Measurements from ENCODE around the gene SERPINA12.

Gene SERPINA12

GRCh38 chr14:94540031-94540794 is 30.9 kb upstream of the SERPINA12 start:
- no peaks in the 10 kb centered on the region for H4K20me1 ChIP-seq (ENCODE audit: insufficient read depth, low read length)
- H3K4me1 ChIP-seq (ENCODE audit: insufficient read depth, low read length, severe bottlenecking): no peaks in the 10 kb centered on the region
- no peaks in the 10 kb centered on the region for H3K9me3 ChIP-seq (ENCODE audit: low read length)
- no peak overlapping the region for H3K4me2 ChIP-seq (ENCODE audit: low read length)
- no peak overlapping the region for H2AFZ ChIP-seq (ENCODE audit: low read length)
- H3F3A ChIP-seq (ENCODE audit: insufficient read depth, low read length): no peaks in the 10 kb centered on the region
- H3K9ac ChIP-seq (ENCODE audit: low read length): no peak overlapping the region
- no peak overlapping the region for H3K4me3 ChIP-seq (ENCODE audit: low read depth, low read length, poor library complexity, severe bottlenecking)
- H3K27me3 ChIP-seq (ENCODE audit: insufficient read depth, low read length): no peaks in the 10 kb centered on the region
- no peaks in the 10 kb centered on the region for H3K36me3 ChIP-seq (ENCODE audit: insufficient read depth, low read length)
- no peak overlapping the region for H3K27ac ChIP-seq (ENCODE audit: low read depth, low read length, poor library complexity, severe bottlenecking)
- TF ChIP-seq CTCF (IDR thresholded peaks at IDR 0.05; ENCODE audit: low read length) (no peak), EZH2 (IDR thresholded peaks at IDR 0.05; ENCODE audit: borderline replicate concordance, low read length) (no peak)
- H3K79me2 ChIP-seq (ENCODE audit: insufficient read depth, low read length): no peaks in the 10 kb centered on the region
- H3K9me2 ChIP-seq (ENCODE audit: low read depth, low read length): no peaks in the 10 kb centered on the region

- Histone ChIP-seq H3K27ac (ENCODE audit: low read depth, low read length, poor library complexity, severe bottlenecking) (no peak overlapping the region), H3F3A (ENCODE audit: insufficient read depth, low read length) (no peaks in the 10 kb centered on the region), H4K20me1 (ENCODE audit: insufficient read depth, low read length) (no peaks in the 10 kb centered on the region), H3K9me3 (ENCODE audit: low read length) (no peaks in the 10 kb centered on the region), H3K36me3 (ENCODE audit: insufficient read depth, low read length) (no peaks in the 10 kb centered on the region), H3K4me1 (ENCODE audit: insufficient read depth, low read length, severe bottlenecking) (no peaks in the 10 kb centered on the region), H3K4me2 (ENCODE audit: low read length) (no peak overlapping the region), H3K27me3 (ENCODE audit: insufficient read depth, low read length) (no peaks in the 10 kb centered on the region), H3K4me3 (ENCODE audit: low read depth, low read length, poor library complexity, severe bottlenecking) (no peak overlapping the region), H3K79me2 (ENCODE audit: insufficient read depth, low read length) (no peaks in the 10 kb centered on the region), H3K9me2 (ENCODE audit: low read depth, low read length) (no peaks in the 10 kb centered on the region), H2AFZ (ENCODE audit: low read length) (no peak overlapping the region), H3K9ac (ENCODE audit: low read length) (no peak overlapping the region)
- no peak for TF ChIP-seq EZH2 (IDR thresholded peaks at IDR 0.05; ENCODE audit: borderline replicate concordance, low read length)
- no peak for TF ChIP-seq CTCF (IDR thresholded peaks at IDR 0.05; ENCODE audit: low read length)
These were observed 29.9 kb upstream of the SERPINA12 start for GRCh38 chr14:94539181-94539580.

GRCh38 chr14:94538070-94538740 is 28.9 kb upstream of the SERPINA12 start:
- no peak for TF ChIP-seq EZH2 (IDR thresholded peaks at IDR 0.05; ENCODE audit: borderline replicate concordance, low read length)
- no peak for TF ChIP-seq CTCF (IDR thresholded peaks at IDR 0.05; ENCODE audit: low read length)

More at GRCh38 chr14:94538070-94538740, 28.9 kb upstream of the SERPINA12 start:
- Histone ChIP-seq H4K20me1 (ENCODE audit: insufficient read depth, low read length) (no peaks in the 10 kb centered on the region), H3K9ac (ENCODE audit: low read length) (no peak overlapping the region), H3K27me3 (ENCODE audit: insufficient read depth, low read length) (no peaks in the 10 kb centered on the region), H3K36me3 (ENCODE audit: insufficient read depth, low read length) (no peaks in the 10 kb centered on the region), H2AFZ (ENCODE audit: low read length) (no peak overlapping the region), H3F3A (ENCODE audit: insufficient read depth, low read length) (no peaks in the 10 kb centered on the region), H3K9me3 (ENCODE audit: low read length) (no peaks in the 10 kb centered on the region), H3K9me2 (ENCODE audit: low read depth, low read length) (no peaks in the 10 kb centered on the region), H3K4me3 (ENCODE audit: low read depth, low read length, poor library complexity, severe bottlenecking) (no peak overlapping the region), H3K79me2 (ENCODE audit: insufficient read depth, low read length) (no peaks in the 10 kb centered on the region), H3K27ac (ENCODE audit: low read depth, low read length, poor library complexity, severe bottlenecking) (no peak overlapping the region), H3K4me1 (ENCODE audit: insufficient read depth, low read length, severe bottlenecking) (no peaks in the 10 kb centered on the region), H3K4me2 (ENCODE audit: low read length) (no peak overlapping the region)
